SK-N-SH (cell line): Measurements from ENCODE around the gene ABHD11. TPM values are rescaled to one million over a fixed set of nuclear protein-coding genes. Genes with fewer than 3 reads are reported as not detected.
"Not testable (repeated sequence)": the region's sequence is repeated elsewhere in the genome, so short reads cannot be mapped to it uniquely, and the experiment has no call there.

Source experiments
- CTCF ChIA-PET: fragments of 300-600, 350-600 bp; formaldehyde crosslinking; extraction: SDS; loops from one replicate; lab custom pipeline; 2021; lab: Yijun Ruan, JAX
- POLR2A ChIA-PET: fragments of 350-600 bp; sonication (Branson Sonifier 250); formaldehyde crosslinking; extraction: SDS; loops from one replicate; lab custom pipeline; 2020; ENCODE audit warnings: antibody characterized with exemption, inconsistent platforms; lab: Yijun Ruan, JAX
- DNase-seq: peaks from one replicate; pipeline ENCODE4 v3.0.0; 2012
- H2AFZ ChIP-seq: fragments of 200-600 bp; sonication (generic); 2 replicates; pipeline ENCODE4 v1.8.1; 2016; ENCODE audit warnings: antibody characterized with exemption, mild to moderate bottlenecking, low read depth
- H3F3A ChIP-seq: fragments of 200-600 bp; sonication (generic); replicated peaks from 2 replicates; pipeline ENCODE3; 2016; ENCODE audit warnings: antibody characterized with exemption, mild to moderate bottlenecking; ENCODE audit not compliant: insufficient read depth
- H3K27ac ChIP-seq, 2 experiments: fragments of 200-500 bp in 1 of 2; fragments of 200-600 bp in 1 of 2; sonication (Bioruptor generic) in 1 of 2; sonication (generic), shearing (Covaris generic) in 1 of 2; 2 replicates each; pipeline versions ENCODE4 v1.5.1 to v1.6.1; 2014 to 2016; ENCODE audit warnings: low read depth in 2 of 2, inconsistent platforms in 1 of 2, low read length in 1 of 2, mild to moderate bottlenecking in 1 of 2, mixed read lengths in 1 of 2
- H3K27me3 ChIP-seq: fragments of 200-600 bp; sonication (generic), shearing (Covaris generic); 2 replicates; pipeline ENCODE4 v1.6.1; 2016; ENCODE audit warnings: mixed run types; ENCODE audit not compliant: insufficient read depth
- H3K36me3 ChIP-seq, 2 experiments: fragments of 200-500 bp in 1 of 2; fragments of 200-600 bp in 1 of 2; sonication (Bioruptor generic) in 1 of 2; sonication (generic) in 1 of 2; replicated peaks in 1 of 2; 2 replicates each; pipeline versions ENCODE3 to v1.5.1; 2014 to 2016; ENCODE audit warnings: low read length in 1 of 2, mild to moderate bottlenecking in 1 of 2; ENCODE audit not compliant: insufficient read depth in 2 of 2, control insufficient read depth in 1 of 2
- H3K4me1 ChIP-seq, 2 experiments: fragments of 200-500 bp in 1 of 2; fragments of 200-600 bp in 1 of 2; sonication (Bioruptor generic) in 1 of 2; sonication (generic), shearing (Covaris generic) in 1 of 2; 2 replicates each; pipeline versions ENCODE4 v1.5.1 to v1.6.1; 2014 to 2016; ENCODE audit warnings: low read depth in 1 of 2, low read length in 1 of 2, mixed run types in 1 of 2; ENCODE audit not compliant: insufficient read depth in 2 of 2, control insufficient read depth in 1 of 2
- H3K4me2 ChIP-seq: fragments of 200-600 bp; sonication (generic), shearing (Covaris generic); 2 replicates; pipeline ENCODE4 v1.6.1; 2017; ENCODE audit warnings: mixed run types
- H3K4me3 ChIP-seq, 2 experiments: fragments of 200-500 bp in 1 of 2; fragments of 200-600 bp in 1 of 2; sonication (Bioruptor generic) in 1 of 2; sonication (generic), shearing (Covaris generic) in 1 of 2; 2 replicates each; pipeline versions ENCODE4 v1.5.1 to v1.8.1; 2014 to 2016; ENCODE audit warnings: low read depth in 2 of 2, inconsistent platforms in 1 of 2, low read length in 1 of 2, mild to moderate bottlenecking in 1 of 2, mixed read lengths in 1 of 2, moderate library complexity in 1 of 2
- H3K79me2 ChIP-seq: fragments of 200-600 bp; sonication (generic); 2 replicates; pipeline ENCODE4 v1.8.1; 2017; ENCODE audit warnings: mild to moderate bottlenecking; ENCODE audit not compliant: insufficient read depth
- H3K9ac ChIP-seq: fragments of 200-600 bp; sonication (generic); 2 replicates; pipeline ENCODE4 v1.6.1; 2017; ENCODE audit warnings: mixed run types
- H3K9me2 ChIP-seq: fragments of 200-600 bp; sonication (generic); 2 replicates; pipeline ENCODE4 v1.6.1; 2017; ENCODE audit warnings: mixed run types
- H3K9me3 ChIP-seq: fragments of 200-600 bp; sonication (generic); 2 replicates; pipeline ENCODE4 v1.6.1; 2017; ENCODE audit warnings: mixed run types, mild to moderate bottlenecking, moderate library complexity
- H4K20me1 ChIP-seq: fragments of 200-600 bp; sonication (generic); 2 replicates; pipeline ENCODE4 v1.6.1; 2017; ENCODE audit warnings: mild to moderate bottlenecking, mixed run types; ENCODE audit not compliant: insufficient read depth
- ELF1 ChIP-seq: IDR thresholded peaks from 2 replicates; pipeline ENCODE4 v1.4.0; 2012
- FOSL2 ChIP-seq: IDR thresholded peaks from 2 replicates; pipeline ENCODE4 v1.4.0; 2012; ENCODE audit warnings: low read depth, mild to moderate bottlenecking, moderate library complexity, borderline replicate concordance
- FOXJ3 ChIP-seq: sonication (generic); formaldehyde crosslinking; IDR thresholded peaks from 2 replicates; pipeline ENCODE4 v1.5.1; 2020; ENCODE audit warnings: mild to moderate bottlenecking, missing genetic modification reagents
- GABPA ChIP-seq: IDR thresholded peaks from 2 replicates; pipeline ENCODE4 v1.4.0; 2012; ENCODE audit warnings: low read depth, mild to moderate bottlenecking
- GATA2 ChIP-seq: sonication (generic); formaldehyde crosslinking; IDR thresholded peaks from 2 replicates; pipeline ENCODE4 v1.5.0; 2020; ENCODE audit warnings: mild to moderate bottlenecking, missing genetic modification reagents
- MEF2A ChIP-seq: IDR thresholded peaks from 2 replicates; pipeline ENCODE4 v1.4.0; 2012; ENCODE audit warnings: low read depth, borderline replicate concordance
- MXI1 ChIP-seq: IDR thresholded peaks from 2 replicates; pipeline ENCODE4 v1.6.1; 2012; ENCODE audit warnings: mild to moderate bottlenecking, low read depth, low read length, improper control_type of control experiment
- NFIC ChIP-seq: IDR thresholded peaks from 2 replicates; pipeline ENCODE4 v1.4.0; 2012; ENCODE audit warnings: borderline replicate concordance
- NRF1 ChIP-seq: IDR thresholded peaks from 2 replicates; pipeline ENCODE4 v1.6.1; 2012; ENCODE audit warnings: low read depth, mild to moderate bottlenecking, low read length
- PBX3 ChIP-seq: IDR thresholded peaks from 2 replicates; pipeline ENCODE4; 2012
- POLR2AphosphoS5 ChIP-seq: IDR thresholded peaks from 2 replicates; pipeline ENCODE4 v1.6.1; 2012; ENCODE audit warnings: low read depth, low read length
- RCOR1 ChIP-seq: fragments of 150-350 bp; IDR thresholded peaks from 2 replicates; pipeline ENCODE4 v1.6.1; 2017; ENCODE audit warnings: antibody characterized with exemption, low read length
- RFX5 ChIP-seq: IDR thresholded peaks from 2 replicates; pipeline ENCODE4 v1.6.1; 2012; ENCODE audit warnings: mild to moderate bottlenecking, improper control_type of control experiment, low read length
- SIN3A ChIP-seq: IDR thresholded peaks from 2 replicates; pipeline ENCODE4 v1.6.1; 2012; ENCODE audit warnings: low read depth, mild to moderate bottlenecking, low read length, moderate library complexity, borderline replicate concordance
- TEAD4 ChIP-seq: IDR thresholded peaks from 2 replicates; pipeline ENCODE4 v1.4.0; 2012; ENCODE audit warnings: mild to moderate bottlenecking, borderline replicate concordance; ENCODE audit not compliant: insufficient read depth
- USF2 ChIP-seq: fragments of 150-350 bp; IDR thresholded peaks from 2 replicates; pipeline ENCODE4 v1.6.1; 2017; ENCODE audit warnings: antibody characterized with exemption, low read length, low read depth, borderline replicate concordance
- YY1 ChIP-seq: IDR thresholded peaks from 2 replicates; pipeline ENCODE4 v1.4.0; 2012; ENCODE audit warnings: low read depth, mild to moderate bottlenecking
- WGBS: methylation state at CpG from one replicate; pipeline ENCODE4 v1.1.6; 2017; ENCODE audit warnings: low lambda C conversion rate; 5-methylcytosine and 5-hydroxymethylcytosine counted together
- polyA plus RNA-seq, 3 experiments: library from polyadenylated mRNA; depleted of rRNA; stranded (reverse); fragments of >200 nt; gene quantifications; 2 replicates each; pipeline ENCODE4 v1.2.3, GENCODE V29; 2012
- TF ChIP-seq, protein P1 (sequence below): IDR thresholded peaks from 2 replicates; pipeline ENCODE4 v1.4.0; 2012; ENCODE audit warnings: low read depth
- TF ChIP-seq, protein P2 (sequence below): IDR thresholded peaks from 2 replicates; pipeline ENCODE4 v1.4.0; 2012; ENCODE audit warnings: low read depth, borderline replicate concordance
- TF ChIP-seq, protein P3 (sequence below): IDR thresholded peaks from 2 replicates; pipeline ENCODE4 v1.6.1; 2012; ENCODE audit warnings: mild to moderate bottlenecking, low read depth, low read length, moderate library complexity
- TF ChIP-seq, protein P4 (sequence below): fragments of 200-600 bp; sonication (generic); IDR thresholded peaks from 2 replicates; pipeline ENCODE4 v1.6.1; 2017; ENCODE audit warnings: antibody characterized with exemption, mild to moderate bottlenecking, moderate library complexity

The ABHD11 gene
- polyA plus RNA-seq, 1 of the 3 experiments (the other 2 are of a cell fraction), result 29.9 TPM

DNA sequence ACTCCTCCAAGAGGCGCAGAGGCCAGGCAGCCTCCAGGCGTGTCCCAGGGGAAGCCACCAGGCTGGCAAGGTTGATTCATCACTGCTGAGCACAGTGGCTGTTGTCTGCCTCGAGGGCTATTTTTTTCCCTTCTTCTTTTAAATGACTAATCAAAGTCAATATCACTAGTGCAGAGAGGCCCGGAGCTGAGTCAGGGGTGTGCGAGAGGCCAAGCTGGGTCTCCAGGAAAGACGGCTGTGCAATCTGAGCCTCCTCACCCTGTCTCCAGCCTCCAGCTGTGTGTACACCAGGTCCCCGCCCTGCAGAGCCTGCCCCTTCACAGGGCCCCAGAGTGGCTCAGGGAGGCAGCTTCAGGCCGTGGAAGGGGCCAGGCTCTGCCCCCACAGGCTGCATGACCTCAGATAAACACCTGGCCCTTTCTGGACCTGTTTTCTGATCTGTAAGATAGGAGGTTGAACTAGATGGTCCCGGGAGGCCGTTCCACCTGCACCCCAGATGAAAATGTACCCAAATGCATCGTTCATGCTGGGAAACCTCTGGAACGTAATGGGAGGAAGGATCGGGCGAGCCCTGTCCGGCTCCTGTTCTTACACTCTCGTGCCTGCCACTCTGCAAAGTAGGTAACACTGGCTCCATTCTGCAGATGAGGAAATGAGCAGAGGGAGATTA, 22.8 kb downstream of the ABHD11 start (continued):
- TF ChIP-seq TEAD4, result 0 out of 2 replicates have a peak, but pooled peaks have one; percentile 64
- TF ChIP-seq, protein P1, sequence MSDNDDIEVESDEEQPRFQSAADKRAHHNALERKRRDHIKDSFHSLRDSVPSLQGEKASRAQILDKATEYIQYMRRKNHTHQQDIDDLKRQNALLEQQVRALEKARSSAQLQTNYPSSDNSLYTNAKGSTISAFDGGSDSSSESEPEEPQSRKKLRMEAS, result peak; percentile 81
- TF ChIP-seq RFX5, result no peak
- no peak for TF ChIP-seq USF2
- peak; percentile 94 for TF ChIP-seq FOSL2
- no peak for TF ChIP-seq MXI1
- TF ChIP-seq NRF1, result no peak
- TF ChIP-seq ELF1, result no peak
- TF ChIP-seq RCOR1, result no peak
- peak; percentile 91 for TF ChIP-seq NFIC
- TF ChIP-seq, protein P2, sequence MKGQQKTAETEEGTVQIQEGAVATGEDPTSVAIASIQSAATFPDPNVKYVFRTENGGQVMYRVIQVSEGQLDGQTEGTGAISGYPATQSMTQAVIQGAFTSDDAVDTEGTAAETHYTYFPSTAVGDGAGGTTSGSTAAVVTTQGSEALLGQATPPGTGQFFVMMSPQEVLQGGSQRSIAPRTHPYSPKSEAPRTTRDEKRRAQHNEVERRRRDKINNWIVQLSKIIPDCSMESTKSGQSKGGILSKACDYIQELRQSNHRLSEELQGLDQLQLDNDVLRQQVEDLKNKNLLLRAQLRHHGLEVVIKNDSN, result no peak
- TF ChIP-seq, protein P3, sequence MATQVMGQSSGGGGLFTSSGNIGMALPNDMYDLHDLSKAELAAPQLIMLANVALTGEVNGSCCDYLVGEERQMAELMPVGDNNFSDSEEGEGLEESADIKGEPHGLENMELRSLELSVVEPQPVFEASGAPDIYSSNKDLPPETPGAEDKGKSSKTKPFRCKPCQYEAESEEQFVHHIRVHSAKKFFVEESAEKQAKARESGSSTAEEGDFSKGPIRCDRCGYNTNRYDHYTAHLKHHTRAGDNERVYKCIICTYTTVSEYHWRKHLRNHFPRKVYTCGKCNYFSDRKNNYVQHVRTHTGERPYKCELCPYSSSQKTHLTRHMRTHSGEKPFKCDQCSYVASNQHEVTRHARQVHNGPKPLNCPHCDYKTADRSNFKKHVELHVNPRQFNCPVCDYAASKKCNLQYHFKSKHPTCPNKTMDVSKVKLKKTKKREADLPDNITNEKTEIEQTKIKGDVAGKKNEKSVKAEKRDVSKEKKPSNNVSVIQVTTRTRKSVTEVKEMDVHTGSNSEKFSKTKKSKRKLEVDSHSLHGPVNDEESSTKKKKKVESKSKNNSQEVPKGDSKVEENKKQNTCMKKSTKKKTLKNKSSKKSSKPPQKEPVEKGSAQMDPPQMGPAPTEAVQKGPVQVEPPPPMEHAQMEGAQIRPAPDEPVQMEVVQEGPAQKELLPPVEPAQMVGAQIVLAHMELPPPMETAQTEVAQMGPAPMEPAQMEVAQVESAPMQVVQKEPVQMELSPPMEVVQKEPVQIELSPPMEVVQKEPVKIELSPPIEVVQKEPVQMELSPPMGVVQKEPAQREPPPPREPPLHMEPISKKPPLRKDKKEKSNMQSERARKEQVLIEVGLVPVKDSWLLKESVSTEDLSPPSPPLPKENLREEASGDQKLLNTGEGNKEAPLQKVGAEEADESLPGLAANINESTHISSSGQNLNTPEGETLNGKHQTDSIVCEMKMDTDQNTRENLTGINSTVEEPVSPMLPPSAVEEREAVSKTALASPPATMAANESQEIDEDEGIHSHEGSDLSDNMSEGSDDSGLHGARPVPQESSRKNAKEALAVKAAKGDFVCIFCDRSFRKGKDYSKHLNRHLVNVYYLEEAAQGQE, result peak; percentile 45
- TF ChIP-seq, protein P4, sequence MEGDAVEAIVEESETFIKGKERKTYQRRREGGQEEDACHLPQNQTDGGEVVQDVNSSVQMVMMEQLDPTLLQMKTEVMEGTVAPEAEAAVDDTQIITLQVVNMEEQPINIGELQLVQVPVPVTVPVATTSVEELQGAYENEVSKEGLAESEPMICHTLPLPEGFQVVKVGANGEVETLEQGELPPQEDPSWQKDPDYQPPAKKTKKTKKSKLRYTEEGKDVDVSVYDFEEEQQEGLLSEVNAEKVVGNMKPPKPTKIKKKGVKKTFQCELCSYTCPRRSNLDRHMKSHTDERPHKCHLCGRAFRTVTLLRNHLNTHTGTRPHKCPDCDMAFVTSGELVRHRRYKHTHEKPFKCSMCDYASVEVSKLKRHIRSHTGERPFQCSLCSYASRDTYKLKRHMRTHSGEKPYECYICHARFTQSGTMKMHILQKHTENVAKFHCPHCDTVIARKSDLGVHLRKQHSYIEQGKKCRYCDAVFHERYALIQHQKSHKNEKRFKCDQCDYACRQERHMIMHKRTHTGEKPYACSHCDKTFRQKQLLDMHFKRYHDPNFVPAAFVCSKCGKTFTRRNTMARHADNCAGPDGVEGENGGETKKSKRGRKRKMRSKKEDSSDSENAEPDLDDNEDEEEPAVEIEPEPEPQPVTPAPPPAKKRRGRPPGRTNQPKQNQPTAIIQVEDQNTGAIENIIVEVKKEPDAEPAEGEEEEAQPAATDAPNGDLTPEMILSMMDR, result no peak
- no peak for TF ChIP-seq GATA2
- peak; percentile 87; the same call in 1 of the 2 replicates for TF ChIP-seq SIN3A
- TF ChIP-seq FOXJ3 (CRISPR knock-in tag), result no peak
- peak; percentile 74; the same call in 1 of the 2 replicates for TF ChIP-seq POLR2AphosphoS5
- TF ChIP-seq MEF2A, result peak; percentile 87; the same call in 1 of the 2 replicates
- TF ChIP-seq YY1, result no peak
- peak; percentile 31; the same call in 1 of the 2 replicates for TF ChIP-seq GABPA
- TF ChIP-seq PBX3, result peak; percentile 84

DNA sequence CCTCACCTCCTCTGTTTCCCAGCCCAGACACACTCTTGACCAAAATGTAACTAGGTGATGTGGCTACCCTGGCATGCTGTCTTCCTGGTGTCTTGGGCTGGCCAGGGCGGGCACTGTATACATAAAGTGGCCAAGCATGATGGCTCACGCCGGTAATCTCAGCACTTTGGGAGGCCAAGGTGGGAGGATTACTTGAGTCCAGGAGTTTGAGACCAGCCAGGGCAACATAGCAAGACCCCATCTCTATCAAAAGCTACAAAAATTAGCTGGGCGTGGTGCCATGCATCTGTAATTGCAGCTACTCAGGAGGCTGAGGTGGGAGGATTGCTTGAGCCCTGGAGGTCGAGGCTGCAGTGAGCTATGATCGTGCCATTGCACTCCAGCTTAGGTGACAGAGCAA, 25.3 kb downstream of the ABHD11 start:
- H3K9ac ChIP-seq, H2AFZ ChIP-seq, H3K27me3 ChIP-seq, H3K4me2 ChIP-seq, DNase-seq, H3K9me3 ChIP-seq, H3K4me3 ChIP-seq, H3K9me2 ChIP-seq: not testable (repeated sequence)
- Histone ChIP-seq H3K4me1 (peaks cover 6 to 44% of the 10 kb centered on the region in 2 experiments; a peak in 3 of 4 replicates), H3K79me2 (peaks cover 98% of the 10 kb centered on the region), H3K36me3 (peaks cover 7 to 46% of the 10 kb centered on the region in 2 experiments), H4K20me1 (peaks cover 96% of the 10 kb centered on the region), H3F3A (peaks cover 55% of the 10 kb centered on the region), H3K27ac (0 out of 4 replicates have a peak overlapping the region, but pooled peaks of 1 of the 2 experiments have one; percentile 0)
- POLR2A ChIA-PET, result interaction anchor here (1.3 kb wide), 1 partner anchor 13 kb away, joined by 3 read pairs; no protein-coding TSS in a partner anchor
- CTCF ChIA-PET, result interaction anchor here (1.0 to 3.3 kb wide), 4 partner anchors 11 to 106 kb away, joined by 3 to 15 read pairs (median 9); no protein-coding TSS in a partner anchor
- WGBS, result 94% methylated on average over 6 of the region's 6 CpGs
